GM19372 (cell line): Measurements from ENCODE around the gene PRTG.
"Not testable (repeated sequence)": the region's sequence is repeated elsewhere in the genome, so short reads cannot be mapped to it uniquely, and the experiment has no call there.

Experiments used
- ATAC-seq: cut with Tn5 transposase; IDR thresholded peaks from one replicate; pipeline ENCODE4 v1.9.1; 2021; ENCODE audit warnings: mild to moderate bottlenecking, low read depth, moderate library complexity; ENCODE audit not compliant: unreplicated experiment

PRTG gene

GRCh38 chr15:55652359-55652758, 90.6 kb downstream of the PRTG start:
- no peak for ATAC-seq

GRCh38 chr15:55649058-55649423, 93.9 kb downstream of the PRTG start:
- no peak for ATAC-seq

GRCh38 chr15:55638764-55639163, 104.2 kb downstream of the PRTG start:
- ATAC-seq: no peak

GRCh38 chr15:55637086-55637485, 105.9 kb downstream of the PRTG start:
- ATAC-seq: no peak

- ATAC-seq: no peak
These were observed 109.2 kb downstream of the PRTG start for GRCh38 chr15:55633731-55634130.

GRCh38 chr15:55632434-55632833, 110.5 kb downstream of the PRTG start:
- no peak for ATAC-seq

- ATAC-seq: no peak
These were observed 112.1 kb downstream of the PRTG start for GRCh38 chr15:55630858-55631257.

- ATAC-seq: no peak
These were observed 114.6 kb downstream of the PRTG start for GRCh38 chr15:55628369-55628730.

GRCh38 chr15:55627730-55628368, 115.1 kb downstream of the PRTG start:
- no peak for ATAC-seq

- no peak for ATAC-seq
These were observed 123.2 kb downstream of the PRTG start for GRCh38 chr15:55619783-55620182.

GRCh38 chr15:55618387-55618786, 124.6 kb downstream of the PRTG start:
- ATAC-seq: no peak

- no peak for ATAC-seq
These were observed 127.5 kb downstream of the PRTG start for GRCh38 chr15:55615445-55615844.

GRCh38 chr15:55613727-55614126, 129.2 kb downstream of the PRTG start:
- ATAC-seq: no peak

- ATAC-seq: no peak
These were observed 136.7 kb downstream of the PRTG start for GRCh38 chr15:55606214-55606613.

- no peak for ATAC-seq
These were observed 141.6 kb downstream of the PRTG start for GRCh38 chr15:55601374-55601773.

- ATAC-seq: no peak
These were observed 143.5 kb downstream of the PRTG start for GRCh38 chr15:55599439-55599838.

- not testable (repeated sequence) for ATAC-seq
These were observed 149.9 kb downstream of the PRTG start for GRCh38 chr15:55593019-55593418.

GRCh38 chr15:55590788-55591187, 152.2 kb downstream of the PRTG start:
- no peak for ATAC-seq

- ATAC-seq: no peak
These were observed 153.7 kb downstream of the PRTG start for GRCh38 chr15:55589287-55589686.

- no peak for ATAC-seq
These were observed 154.2 kb downstream of the PRTG start for GRCh38 chr15:55588815-55589115.

GRCh38 chr15:55588070-55588814, 154.7 kb downstream of the PRTG start, which contains the start of gene PYGO1:
PYGO1 (minus strand) TSS chr15:55588345; CDS start chr15:55587883, 462 bp downstream.
- peak; percentile 65 for ATAC-seq

- peak; percentile 16 for ATAC-seq
These were observed 155.5 kb downstream of the PRTG start for GRCh38 chr15:55587321-55588069.
